DOHH2 (cell line): ENCODE measurements around the gene SYT1.

ENCODE experiments used
- H3F3A ChIP-seq: fragments of 200-600 bp; sonication (generic), shearing (Covaris generic); 2 replicates; pipeline ENCODE4 v1.6.0; 2016; ENCODE audit warnings: antibody characterized with exemption, mild to moderate bottlenecking; ENCODE audit not compliant: control insufficient read depth, insufficient read depth
- H3K27ac ChIP-seq: fragments of 200-600 bp; sonication (generic); 2 replicates; pipeline ENCODE4 v1.5.1; 2014; ENCODE audit warnings: low read depth, mild to moderate bottlenecking, low read length, moderate library complexity
- H3K27me3 ChIP-seq: fragments of 200-600 bp; sonication (generic); 2 replicates; pipeline ENCODE4 v1.6.1; 2014; ENCODE audit warnings: mild to moderate bottlenecking, low read length, mixed read lengths; ENCODE audit not compliant: control insufficient read depth
- H3K36me3 ChIP-seq: fragments of 200-600 bp; sonication (generic); 2 replicates; pipeline ENCODE4 v1.6.1; 2014; ENCODE audit warnings: mild to moderate bottlenecking, low read length, moderate library complexity, mixed read lengths; ENCODE audit not compliant: control insufficient read depth
- H3K4me1 ChIP-seq: fragments of 200-600 bp; sonication (generic); 2 replicates; pipeline ENCODE4 v1.6.1; 2014; ENCODE audit warnings: mild to moderate bottlenecking, low read length, mixed read lengths; ENCODE audit not compliant: control insufficient read depth
- H3K4me2 ChIP-seq: fragments of 200-600 bp; sonication (generic); 2 replicates; pipeline ENCODE4 v1.6.0; 2014; ENCODE audit warnings: mild to moderate bottlenecking, low read length, moderate library complexity
- H3K4me3 ChIP-seq: fragments of 200-600 bp; sonication (generic); 2 replicates; pipeline ENCODE4 v1.5.1; 2014; ENCODE audit warnings: mild to moderate bottlenecking, low read length, mixed read lengths
- H3K79me2 ChIP-seq: fragments of 200-600 bp; sonication (generic); 2 replicates; pipeline ENCODE4 v1.6.1; 2014; ENCODE audit warnings: mild to moderate bottlenecking, low read length, mixed read lengths; ENCODE audit not compliant: control insufficient read depth
- H3K9me2 ChIP-seq: fragments of 200-600 bp; sonication (generic); replicated peaks from 2 replicates; pipeline ENCODE4 v1.6.1; 2014; ENCODE audit warnings: mild to moderate bottlenecking, low read length, mixed read lengths; ENCODE audit not compliant: control insufficient read depth
- H3K9me3 ChIP-seq: fragments of 200-600 bp; sonication (generic); 2 replicates; pipeline ENCODE4 v1.6.1; 2014; ENCODE audit warnings: antibody characterized with exemption, low read length, mixed read lengths; ENCODE audit not compliant: control insufficient read depth, insufficient read depth
- H4K20me1 ChIP-seq: fragments of 200-600 bp; sonication (generic); 2 replicates; pipeline ENCODE4 v1.6.0; 2014; ENCODE audit warnings: low read depth, mild to moderate bottlenecking, antibody characterized with exemption, low read length, moderate library complexity; ENCODE audit not compliant: control insufficient read depth, insufficient read depth
- EZH2phosphoT487 ChIP-seq: fragments of 200-600 bp; sonication (generic); IDR thresholded peaks from 2 replicates; pipeline ENCODE4 v1.6.1; 2017; ENCODE audit warnings: borderline replicate concordance, mild to moderate bottlenecking, antibody characterized with exemption, low read length, moderate library complexity, mixed read lengths
- TF ChIP-seq, protein P1 (sequence below): fragments of 200-600 bp; sonication (generic); IDR thresholded peaks from one replicate; pipeline ENCODE4 v1.5.1; 2014; ENCODE audit warnings: antibody characterized with exemption, mild to moderate bottlenecking, low read depth, low read length; ENCODE audit not compliant: poor library complexity, severe bottlenecking

The SYT1 gene

DNA sequence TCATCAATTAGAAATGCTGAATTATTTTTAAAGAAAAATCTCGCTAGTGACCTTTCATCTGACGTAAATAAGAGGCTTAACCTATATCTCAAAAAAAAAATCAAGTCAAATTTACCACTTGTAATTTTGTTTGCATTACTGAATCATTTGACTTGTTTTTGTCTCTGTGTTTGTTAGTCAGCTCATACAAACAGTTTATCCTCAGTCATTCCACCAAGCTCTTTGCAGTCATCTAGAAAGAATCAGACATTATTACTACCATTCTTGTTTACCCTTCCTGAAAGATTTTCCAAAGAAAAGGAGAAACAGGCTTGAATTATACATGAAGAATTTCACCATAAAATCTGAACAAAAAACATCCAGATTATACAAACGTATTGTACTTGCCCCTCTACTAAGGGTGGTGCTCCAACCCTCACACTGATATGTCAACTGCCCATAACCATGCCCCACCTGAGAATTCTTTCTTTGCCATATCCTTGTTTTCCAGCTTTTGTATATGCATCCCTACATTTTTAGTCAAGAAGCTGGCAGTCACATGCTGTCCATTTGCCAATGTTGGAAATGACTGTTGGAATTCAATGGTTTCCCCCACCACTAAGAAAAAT is 569.0 kb downstream of the SYT1 start:
- no peaks in the 10 kb centered on the region for H3K9me2 ChIP-seq
- no peaks in the 10 kb centered on the region for H3K27me3 ChIP-seq
- H3K9me3 ChIP-seq = no peaks in the 10 kb centered on the region
- H3K79me2 ChIP-seq = no peaks in the 10 kb centered on the region
- H3K27ac ChIP-seq = no peak overlapping the region
- H3K36me3 ChIP-seq = no peaks in the 10 kb centered on the region
- H3K4me3 ChIP-seq = no peak overlapping the region
- no peaks in the 10 kb centered on the region for H4K20me1 ChIP-seq
- H3F3A ChIP-seq = no peaks in the 10 kb centered on the region
- no peaks in the 10 kb centered on the region for H3K4me1 ChIP-seq
- H3K4me2 ChIP-seq = no peak overlapping the region
- TF ChIP-seq, protein P1, sequence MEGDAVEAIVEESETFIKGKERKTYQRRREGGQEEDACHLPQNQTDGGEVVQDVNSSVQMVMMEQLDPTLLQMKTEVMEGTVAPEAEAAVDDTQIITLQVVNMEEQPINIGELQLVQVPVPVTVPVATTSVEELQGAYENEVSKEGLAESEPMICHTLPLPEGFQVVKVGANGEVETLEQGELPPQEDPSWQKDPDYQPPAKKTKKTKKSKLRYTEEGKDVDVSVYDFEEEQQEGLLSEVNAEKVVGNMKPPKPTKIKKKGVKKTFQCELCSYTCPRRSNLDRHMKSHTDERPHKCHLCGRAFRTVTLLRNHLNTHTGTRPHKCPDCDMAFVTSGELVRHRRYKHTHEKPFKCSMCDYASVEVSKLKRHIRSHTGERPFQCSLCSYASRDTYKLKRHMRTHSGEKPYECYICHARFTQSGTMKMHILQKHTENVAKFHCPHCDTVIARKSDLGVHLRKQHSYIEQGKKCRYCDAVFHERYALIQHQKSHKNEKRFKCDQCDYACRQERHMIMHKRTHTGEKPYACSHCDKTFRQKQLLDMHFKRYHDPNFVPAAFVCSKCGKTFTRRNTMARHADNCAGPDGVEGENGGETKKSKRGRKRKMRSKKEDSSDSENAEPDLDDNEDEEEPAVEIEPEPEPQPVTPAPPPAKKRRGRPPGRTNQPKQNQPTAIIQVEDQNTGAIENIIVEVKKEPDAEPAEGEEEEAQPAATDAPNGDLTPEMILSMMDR = no peak
- TF ChIP-seq EZH2phosphoT487 = no peak

DNA sequence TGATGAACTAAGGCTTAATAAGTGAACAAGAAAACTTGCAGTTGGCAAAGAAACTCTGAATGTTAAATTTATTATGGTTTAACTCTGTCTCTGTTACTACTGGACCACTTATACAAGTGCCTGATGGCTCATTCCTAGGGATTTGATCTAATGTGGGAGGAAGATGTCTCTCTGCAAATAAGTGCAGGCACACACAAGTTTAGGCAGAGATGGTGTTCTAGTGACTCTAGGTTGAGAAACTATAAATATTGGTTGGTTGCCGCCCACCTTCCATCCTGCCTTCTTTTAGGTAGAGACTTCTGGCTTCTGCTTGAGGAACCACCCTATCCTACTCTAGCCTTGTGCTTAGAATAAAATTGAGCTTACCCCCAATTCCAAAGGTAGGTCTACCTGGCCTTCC is 570.0 kb downstream of the SYT1 start:
- no peak overlapping the region for H3K4me2 ChIP-seq
- H3K36me3 ChIP-seq = no peaks in the 10 kb centered on the region
- no peaks in the 10 kb centered on the region for H3K9me3 ChIP-seq
- H4K20me1 ChIP-seq = no peaks in the 10 kb centered on the region
- H3K4me1 ChIP-seq = no peaks in the 10 kb centered on the region
- no peak overlapping the region for H3K4me3 ChIP-seq
- no peaks in the 10 kb centered on the region for H3K9me2 ChIP-seq
- H3K27me3 ChIP-seq = no peaks in the 10 kb centered on the region
- no peak overlapping the region for H3K27ac ChIP-seq
- H3F3A ChIP-seq = no peaks in the 10 kb centered on the region
- TF ChIP-seq, protein P1 = no peak
- TF ChIP-seq EZH2phosphoT487 = no peak
- H3K79me2 ChIP-seq = no peaks in the 10 kb centered on the region

DNA sequence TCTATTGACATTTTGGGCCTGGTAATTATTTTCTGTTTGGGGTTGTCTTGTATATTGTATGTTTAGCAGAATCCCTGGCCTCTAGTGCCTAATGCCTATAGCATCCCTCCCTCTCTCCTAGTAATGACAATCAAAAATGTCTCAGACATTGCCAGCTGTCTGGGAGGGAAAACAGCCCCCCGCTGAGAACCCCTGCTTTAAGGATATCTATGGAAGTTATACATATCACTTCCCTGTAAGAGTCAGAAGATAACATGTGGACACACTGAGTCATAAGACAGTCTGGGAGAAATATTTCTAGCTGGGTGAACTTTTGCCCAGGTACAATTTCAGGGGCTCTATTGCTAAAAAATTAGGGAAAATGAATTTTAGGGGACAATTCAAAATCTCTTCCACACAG is 571.2 kb downstream of the SYT1 start:
- H3K4me2 ChIP-seq = no peak overlapping the region
- H3K79me2 ChIP-seq = no peaks in the 10 kb centered on the region
- no peaks in the 10 kb centered on the region for H3K36me3 ChIP-seq
- H4K20me1 ChIP-seq = no peaks in the 10 kb centered on the region
- no peaks in the 10 kb centered on the region for H3K9me3 ChIP-seq
- no peak overlapping the region for H3K4me3 ChIP-seq
- no peaks in the 10 kb centered on the region for H3K9me2 ChIP-seq
- no peak overlapping the region for H3K27ac ChIP-seq
- H3K4me1 ChIP-seq = no peaks in the 10 kb centered on the region
- no peaks in the 10 kb centered on the region for H3K27me3 ChIP-seq
- TF ChIP-seq, protein P1 = no peak
- no peak for TF ChIP-seq EZH2phosphoT487
- H3F3A ChIP-seq = no peaks in the 10 kb centered on the region
